Activated T-cell treated with anti-CD3 and anti-CD28 coated beads, Interleukin-2, amount 50 U/mL, for 24 hours (primary cell): ENCODE results near the gene CDK6.

Source experiments
- DNase-seq: peaks from one replicate; pipeline ENCODE4 v3.0.0-alpha.2; 2020
- H3K27ac Mint-ChIP-seq: 2 replicates; pipeline ENCODE4 v1.8.0; 2020; ENCODE audit warnings: mild to moderate bottlenecking, mixed read lengths
- H3K27me3 Mint-ChIP-seq: 2 replicates; pipeline ENCODE4 v1.8.0; 2020; ENCODE audit warnings: mixed read lengths
- H3K36me3 Mint-ChIP-seq: 2 replicates; pipeline ENCODE4 v1.8.0; 2020; ENCODE audit warnings: low read depth, mixed read lengths
- H3K4me1 Mint-ChIP-seq: 2 replicates; pipeline ENCODE4 v1.8.0; 2020; ENCODE audit warnings: low read depth, mixed read lengths
- H3K4me3 Mint-ChIP-seq: 2 replicates; pipeline ENCODE4 v1.8.0; 2020; ENCODE audit warnings: mild to moderate bottlenecking, moderate library complexity, mixed read lengths
- H3K9me3 Mint-ChIP-seq: 2 replicates; pipeline ENCODE4 v1.8.0; 2020; ENCODE audit warnings: mixed read lengths

The CDK6 gene

DNA sequence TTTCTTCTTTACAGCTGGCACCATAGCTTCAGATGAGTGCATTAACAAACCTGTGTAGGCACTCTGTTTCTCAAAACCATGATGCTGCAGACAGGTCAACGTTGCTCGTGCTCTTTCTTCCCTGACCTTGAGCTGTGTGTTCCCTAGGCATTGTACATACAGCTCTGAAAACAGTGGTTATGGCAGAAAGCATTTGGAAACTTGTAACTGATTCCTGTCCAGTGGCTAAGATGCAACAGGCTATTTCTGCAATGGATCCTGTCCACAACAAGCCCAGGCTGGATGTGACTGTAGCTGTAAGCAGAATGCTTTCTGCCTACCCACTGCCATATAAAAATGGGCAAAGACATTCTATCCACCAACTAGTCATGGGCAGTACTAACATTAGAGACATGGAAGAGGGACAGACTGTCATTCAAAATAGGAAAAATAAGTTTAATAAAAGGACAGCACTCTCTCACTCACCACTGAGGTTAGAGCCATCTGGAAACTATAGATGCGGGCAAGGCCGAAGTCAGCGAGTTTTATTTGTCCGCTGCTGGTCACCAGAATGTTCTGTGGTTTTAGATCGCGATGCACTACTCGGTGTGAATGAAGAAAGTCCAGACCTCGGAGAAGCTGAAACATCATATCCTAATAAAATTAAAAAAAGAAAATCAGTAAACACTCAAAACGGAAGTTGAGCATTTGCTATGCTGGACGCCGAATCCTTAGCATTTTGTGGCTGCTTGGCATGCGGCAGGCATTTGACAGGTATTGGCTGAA, 111.0 kb downstream of the CDK6 start:
- Mint-ChIP-seq H3K27me3 (no peaks in the 10 kb centered on the region), H3K4me1 (peaks cover 72% of the 10 kb centered on the region), H3K9me3 (no peaks in the 10 kb centered on the region), H3K4me3 (no peak overlapping the region), H3K27ac (no peak overlapping the region), H3K36me3 (peaks cover 93% of the 10 kb centered on the region)
- DNase-seq = no peak

DNA sequence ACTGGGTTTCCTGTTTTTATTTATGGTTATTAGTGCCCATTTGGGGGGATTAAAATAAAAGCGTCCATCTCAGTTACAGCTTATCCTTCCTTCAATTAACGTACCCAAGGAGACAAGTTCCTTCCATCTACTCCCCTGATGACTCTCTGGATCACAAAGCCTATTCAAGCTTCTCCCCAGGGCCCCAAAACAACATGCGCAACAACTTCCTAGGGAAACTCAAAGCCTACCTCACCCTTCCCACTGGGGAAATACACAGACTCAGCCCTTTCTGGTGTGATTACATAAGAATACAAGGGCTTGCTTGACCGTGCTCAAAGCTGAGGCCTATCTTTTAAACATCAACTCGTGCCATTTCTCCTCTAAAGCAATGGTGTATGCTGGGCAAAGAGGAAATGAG, 112.4 kb downstream of the CDK6 start:
- Mint-ChIP-seq H3K36me3 (peaks cover 93% of the 10 kb centered on the region), H3K4me3 (no peak overlapping the region), H3K27ac (peak overlapping the region; percentile 9), H3K9me3 (no peaks in the 10 kb centered on the region), H3K27me3 (no peaks in the 10 kb centered on the region), H3K4me1 (peaks cover 71% of the 10 kb centered on the region)
- no peak for DNase-seq

DNA sequence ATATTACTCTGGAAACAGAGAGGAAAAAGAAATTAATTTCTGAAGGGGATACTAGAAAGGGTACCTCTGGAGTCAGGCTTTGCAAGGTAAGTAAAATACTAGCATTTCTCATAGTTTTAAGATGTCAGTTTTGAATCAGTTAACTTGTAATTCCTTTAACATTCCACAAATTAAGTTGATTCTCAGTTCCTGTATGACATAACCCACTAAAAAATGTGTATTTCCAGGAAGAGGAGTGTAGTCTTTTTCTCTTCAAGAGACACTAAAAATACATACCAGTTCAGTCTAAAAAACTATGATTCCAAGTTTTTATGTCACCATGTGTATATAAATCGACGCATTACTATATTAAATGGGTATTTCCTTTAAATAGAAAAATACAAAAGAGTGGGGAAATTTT, 113.2 kb downstream of the CDK6 start:
- Mint-ChIP-seq H3K36me3 (peaks cover 96% of the 10 kb centered on the region), H3K4me1 (peaks cover 71% of the 10 kb centered on the region), H3K4me3 (no peak overlapping the region), H3K27ac (no peak overlapping the region), H3K27me3 (no peaks in the 10 kb centered on the region), H3K9me3 (no peaks in the 10 kb centered on the region)
- DNase-seq = no peak

DNA sequence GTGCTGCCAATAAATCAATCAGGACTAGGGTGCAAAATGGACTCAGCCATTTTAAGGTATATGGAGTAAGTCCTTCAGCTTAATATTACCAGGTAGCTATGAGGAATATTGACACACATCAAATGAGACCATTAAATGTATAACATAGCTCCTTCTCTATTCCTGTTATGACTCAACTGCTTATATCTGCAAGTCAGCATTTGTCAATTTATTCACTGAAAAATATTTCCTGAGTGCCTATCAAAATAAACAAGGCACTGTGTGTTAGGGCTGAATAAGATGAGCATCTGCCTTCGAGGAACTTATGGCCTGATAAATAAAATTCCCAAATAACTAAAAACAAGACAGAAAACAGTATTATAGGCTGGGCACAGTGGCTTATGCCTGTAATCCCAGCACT, 113.8 kb downstream of the CDK6 start:
- no peak for DNase-seq
- Mint-ChIP-seq H3K4me1 (peaks cover 73% of the 10 kb centered on the region), H3K4me3 (no peak overlapping the region), H3K27me3 (no peaks in the 10 kb centered on the region), H3K27ac (peak overlapping the region; percentile 64), H3K36me3 (peaks cover 97% of the 10 kb centered on the region), H3K9me3 (no peaks in the 10 kb centered on the region)

DNA sequence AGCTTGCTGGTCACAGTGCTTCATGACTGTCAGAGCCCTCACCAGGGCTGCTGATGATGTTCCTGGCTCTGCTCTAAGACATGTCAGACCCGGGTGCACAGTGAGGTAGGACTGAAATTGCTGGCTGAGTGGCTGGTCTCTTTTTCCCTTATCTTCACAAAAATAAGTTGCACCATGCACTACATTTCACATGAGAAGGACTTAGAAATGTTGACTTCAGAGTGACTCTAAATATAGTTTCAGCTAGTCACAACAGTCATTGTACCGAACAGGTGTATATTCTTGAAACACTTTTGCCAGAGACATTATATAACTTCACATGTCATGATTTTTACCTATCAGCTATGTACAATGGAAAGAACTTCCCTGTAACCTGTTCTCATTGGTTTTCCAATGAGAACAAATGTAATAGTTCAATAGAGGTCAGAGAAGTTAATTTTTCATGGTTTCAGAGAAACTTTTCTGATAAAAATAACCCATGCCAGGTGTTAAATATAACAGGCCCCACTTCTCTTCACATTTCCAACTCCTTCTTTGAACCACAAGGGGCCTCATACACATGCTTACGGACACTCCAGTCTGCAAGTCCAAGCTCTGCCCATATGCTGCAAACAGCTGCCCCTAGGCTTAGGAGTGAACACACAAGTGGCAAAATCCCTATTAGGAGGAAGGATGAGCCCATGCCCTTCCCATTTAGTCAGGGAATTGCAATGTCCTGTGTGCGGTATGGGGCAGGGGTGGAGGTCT, 115.6 kb downstream of the CDK6 start:
- Mint-ChIP-seq H3K4me3 (no peak overlapping the region), H3K4me1 (peaks cover 75% of the 10 kb centered on the region), H3K9me3 (no peaks in the 10 kb centered on the region), H3K27ac (peak overlapping the region; percentile 74), H3K36me3 (peaks cover 95% of the 10 kb centered on the region), H3K27me3 (no peaks in the 10 kb centered on the region)
- no peak for DNase-seq

DNA sequence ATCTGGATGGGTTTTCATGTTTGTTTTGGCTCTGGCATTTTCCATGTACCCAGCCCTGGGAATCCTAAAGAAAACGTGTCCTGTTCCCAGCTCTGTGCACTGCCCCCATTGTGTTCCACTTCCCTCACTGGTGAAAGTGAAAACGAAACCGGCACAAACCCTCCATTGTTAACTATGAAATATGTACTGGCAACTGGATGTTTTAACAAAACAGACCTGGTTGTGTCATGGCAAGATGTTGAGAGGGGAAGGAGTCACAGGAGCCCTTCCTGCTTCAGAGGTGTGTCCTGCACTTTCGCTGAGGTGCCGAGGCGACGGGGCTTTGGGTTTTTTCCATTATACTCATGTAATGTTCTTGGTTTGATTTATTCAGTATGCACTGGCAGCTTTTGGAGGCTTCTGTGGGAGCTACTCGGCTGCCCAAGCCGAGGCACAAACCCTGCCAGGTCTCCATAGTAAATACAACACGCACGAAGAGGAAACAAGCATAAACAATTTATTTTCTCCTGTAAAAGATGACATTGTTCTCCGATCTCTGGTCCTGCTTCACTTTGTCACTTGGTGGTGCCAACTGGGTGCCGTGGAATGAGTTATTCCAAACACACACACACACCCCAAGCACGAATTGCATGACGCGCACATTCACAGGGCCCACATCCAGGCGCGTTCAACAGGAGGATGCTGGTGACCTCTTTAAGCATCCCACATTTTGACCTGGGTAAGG, 118.2 kb downstream of the CDK6 start:
- no peaks in the 10 kb centered on the region for H3K9me3 Mint-ChIP-seq
- no peaks in the 10 kb centered on the region for H3K27me3 Mint-ChIP-seq
- peaks cover 91% of the 10 kb centered on the region for H3K36me3 Mint-ChIP-seq
- peak overlapping the region; percentile 75 for H3K4me3 Mint-ChIP-seq
- H3K4me1 Mint-ChIP-seq = peaks cover 76% of the 10 kb centered on the region
- peak; percentile 66 for DNase-seq
- peak overlapping the region; percentile 98 for H3K27ac Mint-ChIP-seq

DNA sequence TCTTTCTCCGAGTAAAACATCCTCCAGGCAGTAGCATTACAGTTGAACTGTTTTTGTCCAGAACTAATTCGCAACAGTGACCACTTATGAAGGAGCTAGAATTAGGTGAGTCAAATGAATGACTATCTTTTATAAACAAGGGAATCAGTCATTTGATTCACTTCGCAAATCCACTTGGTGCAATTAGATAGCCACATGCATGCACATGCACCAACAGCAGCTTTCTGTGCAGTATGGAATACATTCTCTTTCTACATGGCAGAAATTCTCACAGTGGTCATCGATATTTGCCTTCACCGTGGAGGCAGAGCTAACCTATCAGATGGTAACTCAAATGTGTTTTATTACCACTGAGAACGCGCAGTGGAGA, 118.8 kb downstream of the CDK6 start:
- no peaks in the 10 kb centered on the region for H3K27me3 Mint-ChIP-seq
- no peaks in the 10 kb centered on the region for H3K9me3 Mint-ChIP-seq
- peaks cover 90% of the 10 kb centered on the region for H3K36me3 Mint-ChIP-seq
- H3K4me3 Mint-ChIP-seq = peak overlapping the region; percentile 75
- H3K4me1 Mint-ChIP-seq = peaks cover 71% of the 10 kb centered on the region
- H3K27ac Mint-ChIP-seq = peak overlapping the region; percentile 98
- no peak for DNase-seq

DNA sequence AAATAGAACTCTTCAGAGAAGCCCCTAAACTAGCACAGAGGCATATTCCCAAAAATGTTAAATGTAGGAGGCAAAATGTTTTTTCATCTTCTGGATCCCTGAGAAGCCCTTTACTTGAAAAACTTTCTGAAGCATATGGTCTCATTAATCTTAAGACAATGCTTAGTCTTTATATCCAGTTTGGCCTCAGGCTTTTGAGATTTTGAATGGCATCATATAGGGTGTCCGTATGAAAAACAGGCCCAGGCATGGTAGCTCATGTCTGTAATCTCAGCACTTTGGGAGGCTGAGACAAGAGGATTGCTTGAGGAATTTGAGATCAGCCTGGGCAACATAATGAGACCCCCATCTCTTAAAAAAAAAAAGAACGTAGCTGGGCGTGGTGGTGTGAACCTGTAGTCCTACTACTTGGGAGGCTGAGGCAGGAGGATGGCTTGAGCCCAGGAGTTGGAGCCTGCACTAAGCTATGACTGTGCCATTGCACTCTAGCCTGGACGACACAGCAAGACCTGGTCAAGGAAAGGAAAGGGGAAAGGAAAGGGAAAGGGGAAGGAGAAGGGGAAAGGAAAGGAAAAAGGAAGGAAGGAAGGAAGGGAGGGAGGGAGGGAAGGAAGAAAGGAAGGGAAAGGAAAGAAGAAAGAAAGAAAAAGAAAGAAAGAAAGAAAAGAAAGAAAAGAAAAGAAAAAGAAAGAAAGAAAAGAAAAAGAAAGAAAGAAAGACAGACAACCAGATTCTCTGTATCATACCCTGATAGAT, 119.4 kb downstream of the CDK6 start:
- Mint-ChIP-seq H3K36me3 (peaks cover 90% of the 10 kb centered on the region), H3K4me3 (no peak overlapping the region), H3K27me3 (no peaks in the 10 kb centered on the region), H3K4me1 (peaks cover 65% of the 10 kb centered on the region), H3K9me3 (no peaks in the 10 kb centered on the region), H3K27ac (peak overlapping the region; percentile 98)
- DNase-seq = no peak

DNA sequence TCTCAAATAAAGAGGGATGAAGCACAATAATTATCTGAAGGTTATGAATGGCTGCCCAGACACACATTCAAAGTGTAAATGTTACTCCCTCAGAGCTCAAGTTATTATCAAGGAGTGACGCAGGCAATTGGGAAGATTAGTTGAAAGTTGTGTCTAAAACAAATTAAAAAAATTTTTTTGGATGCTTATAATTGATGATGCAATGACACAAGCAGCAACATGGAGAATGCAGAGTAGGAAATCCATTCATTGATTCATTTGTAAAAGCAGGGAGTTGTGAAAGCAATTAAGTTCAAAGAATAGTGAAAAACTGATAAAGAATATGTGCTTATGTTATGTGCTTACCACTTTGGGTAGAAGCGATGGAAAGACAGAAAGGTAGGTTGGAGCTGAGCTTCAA, 120.4 kb downstream of the CDK6 start:
- peaks cover 91% of the 10 kb centered on the region for H3K36me3 Mint-ChIP-seq
- H3K4me3 Mint-ChIP-seq = no peak overlapping the region
- H3K4me1 Mint-ChIP-seq = peaks cover 59% of the 10 kb centered on the region

DNA sequence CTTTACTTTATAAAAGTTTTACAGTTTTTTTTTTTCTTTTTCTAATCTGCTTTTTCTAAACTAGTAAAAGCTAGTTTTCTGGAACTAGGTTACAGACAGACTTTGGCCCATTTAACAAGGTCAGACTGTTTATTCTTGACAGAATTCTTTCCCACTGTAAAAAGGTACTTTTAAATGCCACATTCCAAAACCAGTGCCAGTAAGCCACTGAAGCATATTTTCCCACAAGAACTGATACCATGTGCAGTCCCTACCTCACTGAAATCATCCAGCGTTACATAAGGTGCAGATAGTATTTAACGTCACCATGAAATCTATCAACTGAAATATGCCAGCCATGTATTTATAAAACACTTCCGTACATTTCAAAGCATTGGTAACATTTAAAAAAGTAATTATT, 121.6 kb downstream of the CDK6 start:
- DNase-seq = no peak
- Mint-ChIP-seq H3K4me1 (peaks cover 59% of the 10 kb centered on the region), H3K36me3 (peaks cover 91% of the 10 kb centered on the region), H3K4me3 (no peak overlapping the region), H3K9me3 (no peaks in the 10 kb centered on the region), H3K27me3 (no peaks in the 10 kb centered on the region), H3K27ac (no peak overlapping the region)

More for the DNA sequence above, 120.4 kb downstream of the CDK6 start:
- Mint-ChIP-seq H3K27me3 (no peaks in the 10 kb centered on the region), H3K9me3 (no peaks in the 10 kb centered on the region), H3K27ac (no peak overlapping the region)
- DNase-seq = no peak

DNA sequence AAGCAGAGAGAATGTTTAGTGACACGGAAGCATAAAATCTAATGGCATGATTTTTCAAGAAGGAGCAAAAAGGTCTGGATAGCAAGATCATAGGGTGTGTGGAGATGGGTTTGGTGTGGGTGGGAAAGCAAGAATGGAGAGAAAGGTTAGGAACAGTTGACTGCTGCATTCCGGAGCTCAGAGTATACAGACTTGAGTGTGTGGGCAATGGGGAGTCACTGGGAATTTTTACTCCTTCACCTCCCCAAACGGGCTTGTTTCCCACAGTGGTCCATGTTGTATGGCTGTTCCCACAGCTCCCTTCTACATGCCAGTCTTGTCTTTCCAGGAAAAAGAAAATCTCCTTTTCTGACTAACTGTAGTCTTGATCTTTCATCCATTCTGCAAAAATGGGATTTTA, 122.1 kb downstream of the CDK6 start:
- H3K36me3 Mint-ChIP-seq = peaks cover 87% of the 10 kb centered on the region
- no peak for DNase-seq
- H3K27ac Mint-ChIP-seq = peak overlapping the region; percentile 7
- H3K27me3 Mint-ChIP-seq = no peaks in the 10 kb centered on the region
- H3K4me3 Mint-ChIP-seq = no peak overlapping the region
- peaks cover 57% of the 10 kb centered on the region for H3K4me1 Mint-ChIP-seq
- H3K9me3 Mint-ChIP-seq = no peaks in the 10 kb centered on the region

DNA sequence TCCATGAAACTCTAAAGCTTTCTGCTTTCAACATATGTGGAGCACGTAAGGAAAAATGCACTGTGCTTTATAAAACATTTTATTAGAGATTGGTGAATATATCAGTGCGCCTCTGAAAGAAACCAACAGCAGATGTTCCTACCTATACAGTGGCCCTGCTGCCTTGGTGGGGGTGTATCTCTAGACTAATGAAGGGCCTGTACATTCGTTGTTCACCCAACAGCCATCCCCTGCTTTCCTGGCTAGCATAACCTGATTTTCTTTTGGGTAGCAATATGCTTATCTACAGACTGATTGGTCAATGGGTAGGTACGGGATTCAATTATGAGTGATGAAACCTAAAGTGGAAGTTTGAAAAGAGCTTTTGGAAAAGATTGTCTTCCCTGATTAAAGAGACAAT, 126.5 kb downstream of the CDK6 start:
- no peak for DNase-seq
- Mint-ChIP-seq H3K9me3 (peaks cover 2% of the 10 kb centered on the region), H3K4me3 (no peak overlapping the region), H3K27ac (peak overlapping the region; percentile 73), H3K4me1 (peaks cover 66% of the 10 kb centered on the region), H3K36me3 (peaks cover 77% of the 10 kb centered on the region), H3K27me3 (no peaks in the 10 kb centered on the region)

DNA sequence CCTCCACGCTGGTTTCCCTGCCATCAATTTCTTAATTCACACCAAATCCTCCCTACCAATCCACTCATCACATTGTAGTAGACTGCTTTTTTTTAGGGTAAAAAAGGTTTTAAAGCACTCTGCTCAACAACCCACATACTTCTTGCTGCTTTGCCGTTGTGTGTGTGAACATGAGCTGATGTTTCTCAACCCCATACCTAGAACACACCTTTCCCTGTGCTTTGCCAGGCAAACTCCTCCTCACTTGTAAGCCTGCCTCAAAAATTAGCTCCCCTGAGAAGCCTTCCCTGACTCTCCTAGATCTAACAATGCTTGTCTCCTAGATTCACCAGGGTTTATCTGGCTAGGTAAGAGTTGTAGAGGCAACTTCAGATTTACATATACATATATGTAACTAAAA, 127.2 kb downstream of the CDK6 start:
- no peak for DNase-seq
- peaks cover 77% of the 10 kb centered on the region for H3K36me3 Mint-ChIP-seq
- H3K27ac Mint-ChIP-seq = peak overlapping the region; percentile 96

More for the DNA sequence above, 127.2 kb downstream of the CDK6 start:
- Mint-ChIP-seq H3K27me3 (no peaks in the 10 kb centered on the region), H3K9me3 (peaks cover 2% of the 10 kb centered on the region), H3K4me1 (peaks cover 62% of the 10 kb centered on the region), H3K4me3 (no peak overlapping the region)
